ENCODE measurements around the gene ATF3.

The ATF3 gene

GRCh38 chr1:212665241-212666115, 56.9 kb downstream of the ATF3 start (continued):
- TF ChIP-seq ZNF777 (tag by site-specific recombination; IDR thresholded peaks at IDR 0.05; ENCODE audit: borderline replicate concordance), result no peak
- peak; percentile 100 for TF ChIP-seq ZNF2 (tag by site-specific recombination; IDR thresholded peaks at IDR 0.05)
- TF ChIP-seq KLF10 (tag by site-specific recombination; IDR thresholded peaks at IDR 0.05), result no peak
- peak; percentile 64; the same call in 1 of the 2 replicates for TF ChIP-seq ZNF548 (tag by site-specific recombination; IDR thresholded peaks at IDR 0.05)
- TF ChIP-seq ZNF184 (tag by site-specific recombination; IDR thresholded peaks at IDR 0.05), result no peak
- peak; percentile 77; the same call in 1 of the 2 replicates for TF ChIP-seq GLIS1 (tag by site-specific recombination; IDR thresholded peaks at IDR 0.05)
- no peak for TF ChIP-seq ZNF16 (tag by site-specific recombination; IDR thresholded peaks at IDR 0.05; ENCODE audit: low read depth)
- no peak for TF ChIP-seq RBAK (tag by site-specific recombination; IDR thresholded peaks at IDR 0.05)
- TF ChIP-seq ZFP37 (tag by site-specific recombination; IDR thresholded peaks at IDR 0.05), result peak; percentile 99
- no peak for TF ChIP-seq ZNF140 (tag by site-specific recombination; IDR thresholded peaks at IDR 0.05)
- TF ChIP-seq SP7 (tag by site-specific recombination; IDR thresholded peaks at IDR 0.05), result peak; percentile 80; the same call in 1 of the 2 replicates
- TF ChIP-seq ZNF658 (tag by site-specific recombination; IDR thresholded peaks at IDR 0.05), result no peak
- peak; percentile 50; the same call in 1 of the 2 replicates for TF ChIP-seq EGR2 (tag by site-specific recombination; IDR thresholded peaks at IDR 0.05; ENCODE audit: low read depth)
- peak; percentile 90 for TF ChIP-seq ZNF600 (tag by site-specific recombination; IDR thresholded peaks at IDR 0.05)
- TF ChIP-seq ZNF561 (tag by site-specific recombination; IDR thresholded peaks at IDR 0.05; ENCODE audit: borderline replicate concordance), result peak; percentile 91
- peak; percentile 79; the same call in 1 of the 2 replicates for TF ChIP-seq ZBTB7A (tag by site-specific recombination; IDR thresholded peaks at IDR 0.05; ENCODE audit: low read depth)
- TF ChIP-seq OSR2 (tag by site-specific recombination; IDR thresholded peaks at IDR 0.05), result peak; percentile 73
- peak; percentile 62 for TF ChIP-seq ZFHX2 (tag by site-specific recombination; conservative IDR thresholded peaks at IDR 0.05)
- TF ChIP-seq ZNF423 (tag by site-specific recombination; IDR thresholded peaks at IDR 0.05), result 0 out of 2 replicates have a peak, but pooled peaks have one; percentile 50
- TF ChIP-seq ZSCAN30 (tag by site-specific recombination; IDR thresholded peaks at IDR 0.05), result peak; percentile 94
- TF ChIP-seq ZNF76 (tag by site-specific recombination; IDR thresholded peaks at IDR 0.05; ENCODE audit: borderline replicate concordance, low read depth), result peak; percentile 68; the same call in 1 of the 2 replicates
- TF ChIP-seq, protein P1, sequence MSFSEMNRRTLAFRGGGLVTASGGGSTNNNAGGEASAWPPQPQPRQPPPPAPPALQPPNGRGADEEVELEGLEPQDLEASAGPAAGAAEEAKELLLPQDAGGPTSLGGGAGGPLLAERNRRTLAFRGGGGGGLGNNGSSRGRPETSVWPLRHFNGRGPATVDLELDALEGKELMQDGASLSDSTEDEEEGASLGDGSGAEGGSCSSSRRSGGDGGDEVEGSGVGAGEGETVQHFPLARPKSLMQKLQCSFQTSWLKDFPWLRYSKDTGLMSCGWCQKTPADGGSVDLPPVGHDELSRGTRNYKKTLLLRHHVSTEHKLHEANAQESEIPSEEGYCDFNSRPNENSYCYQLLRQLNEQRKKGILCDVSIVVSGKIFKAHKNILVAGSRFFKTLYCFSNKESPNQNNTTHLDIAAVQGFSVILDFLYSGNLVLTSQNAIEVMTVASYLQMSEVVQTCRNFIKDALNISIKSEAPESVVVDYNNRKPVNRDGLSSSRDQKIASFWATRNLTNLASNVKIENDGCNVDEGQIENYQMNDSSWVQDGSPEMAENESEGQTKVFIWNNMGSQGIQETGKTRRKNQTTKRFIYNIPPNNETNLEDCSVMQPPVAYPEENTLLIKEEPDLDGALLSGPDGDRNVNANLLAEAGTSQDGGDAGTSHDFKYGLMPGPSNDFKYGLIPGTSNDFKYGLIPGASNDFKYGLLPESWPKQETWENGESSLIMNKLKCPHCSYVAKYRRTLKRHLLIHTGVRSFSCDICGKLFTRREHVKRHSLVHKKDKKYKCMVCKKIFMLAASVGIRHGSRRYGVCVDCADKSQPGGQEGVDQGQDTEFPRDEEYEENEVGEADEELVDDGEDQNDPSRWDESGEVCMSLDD (tag by site-specific recombination; IDR thresholded peaks at IDR 0.05), result peak; percentile 82
- TF ChIP-seq, protein P2, sequence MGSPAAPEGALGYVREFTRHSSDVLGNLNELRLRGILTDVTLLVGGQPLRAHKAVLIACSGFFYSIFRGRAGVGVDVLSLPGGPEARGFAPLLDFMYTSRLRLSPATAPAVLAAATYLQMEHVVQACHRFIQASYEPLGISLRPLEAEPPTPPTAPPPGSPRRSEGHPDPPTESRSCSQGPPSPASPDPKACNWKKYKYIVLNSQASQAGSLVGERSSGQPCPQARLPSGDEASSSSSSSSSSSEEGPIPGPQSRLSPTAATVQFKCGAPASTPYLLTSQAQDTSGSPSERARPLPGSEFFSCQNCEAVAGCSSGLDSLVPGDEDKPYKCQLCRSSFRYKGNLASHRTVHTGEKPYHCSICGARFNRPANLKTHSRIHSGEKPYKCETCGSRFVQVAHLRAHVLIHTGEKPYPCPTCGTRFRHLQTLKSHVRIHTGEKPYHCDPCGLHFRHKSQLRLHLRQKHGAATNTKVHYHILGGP (tag by site-specific recombination; IDR thresholded peaks at IDR 0.05), result no peak
- no peak for TF ChIP-seq ZNF175 (tag by site-specific recombination; IDR thresholded peaks at IDR 0.05)
- TF ChIP-seq ZSCAN5A (tag by site-specific recombination; IDR thresholded peaks at IDR 0.05), result peak; percentile 76; the same call in 1 of the 2 replicates
- peak; percentile 89; the same call in 1 of the 2 replicates for TF ChIP-seq KLF8 (tag by site-specific recombination; IDR thresholded peaks at IDR 0.05)
- peak; percentile 87 for TF ChIP-seq ZNF394 (tag by site-specific recombination; IDR thresholded peaks at IDR 0.05; ENCODE audit: borderline replicate concordance)
- TF ChIP-seq CTCF (tag by site-specific recombination; IDR thresholded peaks at IDR 0.05), result peak; percentile 99
- TF ChIP-seq ZNF239 (tag by site-specific recombination; IDR thresholded peaks at IDR 0.05), result no peak
- TF ChIP-seq ZNF24 (tag by site-specific recombination; IDR thresholded peaks at IDR 0.05), result peak; percentile 77
- peak; percentile 86; the same call in 1 of the 2 replicates for TF ChIP-seq ZNF391 (tag by site-specific recombination; IDR thresholded peaks at IDR 0.05; ENCODE audit: borderline replicate concordance, low read depth)
- TF ChIP-seq, protein P3, sequence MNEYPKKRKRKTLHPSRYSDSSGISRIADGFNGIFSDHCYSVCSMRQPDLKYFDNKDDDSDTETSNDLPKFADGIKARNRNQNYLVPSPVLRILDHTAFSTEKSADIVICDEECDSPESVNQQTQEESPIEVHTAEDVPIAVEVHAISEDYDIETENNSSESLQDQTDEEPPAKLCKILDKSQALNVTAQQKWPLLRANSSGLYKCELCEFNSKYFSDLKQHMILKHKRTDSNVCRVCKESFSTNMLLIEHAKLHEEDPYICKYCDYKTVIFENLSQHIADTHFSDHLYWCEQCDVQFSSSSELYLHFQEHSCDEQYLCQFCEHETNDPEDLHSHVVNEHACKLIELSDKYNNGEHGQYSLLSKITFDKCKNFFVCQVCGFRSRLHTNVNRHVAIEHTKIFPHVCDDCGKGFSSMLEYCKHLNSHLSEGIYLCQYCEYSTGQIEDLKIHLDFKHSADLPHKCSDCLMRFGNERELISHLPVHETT (tag by site-specific recombination; IDR thresholded peaks at IDR 0.05), result no peak

Data from HEK293 (cell line).